ENCODE data around the gene NUP107. TPM values are rescaled to one million over a fixed set of nuclear protein-coding genes. Genes with fewer than 3 reads are reported as not detected.

NUP107 gene
- total and polyA plus RNA-seq, 4 donors, result 18.4 to 74.7 (median 26.4) TPM

DNA sequence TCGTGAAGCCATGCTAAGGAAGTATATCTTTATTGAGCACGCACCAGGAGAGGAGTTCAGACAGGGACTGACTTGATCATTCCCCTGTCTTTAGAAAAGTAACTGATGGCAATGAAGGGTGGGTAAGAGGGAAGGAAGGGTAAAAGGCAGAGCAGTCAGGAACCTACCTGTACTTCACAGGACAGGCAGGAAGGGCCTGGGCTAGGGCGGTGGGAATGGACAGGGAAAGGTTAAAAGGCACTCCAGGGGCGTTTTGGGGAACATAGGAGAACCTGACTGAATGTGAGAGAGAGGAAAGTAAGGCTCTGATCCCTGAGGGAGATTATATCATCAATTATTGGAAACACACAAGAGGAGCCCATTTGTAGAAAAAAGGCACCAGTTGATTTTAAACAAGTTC, 63.1 kb downstream of the NUP107 start:
- ATAC-seq (ENCODE audit: insufficient read depth, low FRiP score) (no peak), DNase-seq (no peak)
- no peak overlapping the region for H3K4me3 ChIP-seq
- no peak overlapping the region for H3K27ac ChIP-seq (ENCODE audit: low read depth in 1 of 2, low read length in 1 of 2)
- peaks cover 4 to 13% (median 5%) of the 10 kb centered on the region in 4 donors for H3K36me3 ChIP-seq (ENCODE audit: control insufficient read depth in 4 of 4, insufficient read depth in 4 of 4, low read length in 4 of 4)
- no peak for TF ChIP-seq CTCF (IDR thresholded peaks at IDR 0.05; ENCODE audit: control extremely low read depth, extremely low read depth)
- no peaks in the 10 kb centered on the region for H3K9me3 ChIP-seq (ENCODE audit: control insufficient read depth in 4 of 4, insufficient read depth in 3 of 4, low read length in 3 of 4)
- no peaks in the 10 kb centered on the region for H3K27me3 ChIP-seq (ENCODE audit: control insufficient read depth in 3 of 3, insufficient read depth in 3 of 3, low read length in 2 of 3)
- WGBS, 2 donors, result 82 to 87% methylated on average over 4 of the region's 4 CpGs
- peaks cover 0 to 12% (median 3%) of the 10 kb centered on the region in 5 donors for H3K4me1 ChIP-seq (ENCODE audit: control insufficient read depth in 5 of 5, insufficient read depth in 5 of 5, low read length in 5 of 5)
- H3K9ac ChIP-seq (ENCODE audit: insufficient read depth in 1 of 2, low read length in 2 of 2), result no peak overlapping the region

GRCh38 chr12:68750506-68750905, 63.7 kb downstream of the NUP107 start:
- no peak overlapping the region for H3K9ac ChIP-seq (ENCODE audit: insufficient read depth in 1 of 2, low read length in 2 of 2)
- 83 to 85% methylated on average over 4 of the region's 4 CpGs for WGBS, 2 donors
- TF ChIP-seq CTCF (IDR thresholded peaks at IDR 0.05; ENCODE audit: control extremely low read depth, extremely low read depth), result no peak

GRCh38 chr12:68755536-68756243, 68.9 kb downstream of the NUP107 start:
- TF ChIP-seq CTCF (IDR thresholded peaks at IDR 0.05; ENCODE audit: control extremely low read depth, extremely low read depth), result no peak
- H3K36me3 ChIP-seq (ENCODE audit: control insufficient read depth in 4 of 4, insufficient read depth in 4 of 4, low read length in 4 of 4), result peaks cover 8 to 31% (median 12%) of the 10 kb centered on the region in 4 donors
- 93 to 99% methylated on average over 4 of the region's 4 CpGs for WGBS, 2 donors

More at GRCh38 chr12:68750506-68750905, 63.7 kb downstream of the NUP107 start:
- ATAC-seq (ENCODE audit: insufficient read depth, low FRiP score) (no peak), DNase-seq (peak in 1 of 3 donors; percentile 6)
- Histone ChIP-seq H3K4me3 (no peak overlapping the region), H3K27me3 (ENCODE audit: control insufficient read depth in 3 of 3, insufficient read depth in 3 of 3, low read length in 2 of 3) (no peaks in the 10 kb centered on the region), H3K9me3 (ENCODE audit: control insufficient read depth in 4 of 4, insufficient read depth in 3 of 4, low read length in 3 of 4) (no peaks in the 10 kb centered on the region), H3K36me3 (ENCODE audit: control insufficient read depth in 4 of 4, insufficient read depth in 4 of 4, low read length in 4 of 4) (peaks cover 6 to 19% (median 9%) of the 10 kb centered on the region in 4 donors), H3K27ac (ENCODE audit: low read depth in 1 of 2, low read length in 1 of 2) (no peak overlapping the region), H3K4me1 (ENCODE audit: control insufficient read depth in 5 of 5, insufficient read depth in 5 of 5, low read length in 5 of 5) (peaks cover 0 to 12% (median 3%) of the 10 kb centered on the region in 5 donors)

More at GRCh38 chr12:68755536-68756243, 68.9 kb downstream of the NUP107 start:
- Histone ChIP-seq H3K9me3 (ENCODE audit: control insufficient read depth in 4 of 4, insufficient read depth in 3 of 4, low read length in 3 of 4) (no peaks in the 10 kb centered on the region), H3K4me1 (ENCODE audit: control insufficient read depth in 5 of 5, insufficient read depth in 5 of 5, low read length in 5 of 5) (no peaks in the 10 kb centered on the region), H3K27me3 (ENCODE audit: control insufficient read depth in 3 of 3, insufficient read depth in 3 of 3, low read length in 2 of 3) (no peaks in the 10 kb centered on the region), H3K27ac (ENCODE audit: low read depth in 1 of 2, low read length in 1 of 2) (no peak overlapping the region), H3K9ac (ENCODE audit: insufficient read depth in 1 of 2, low read length in 2 of 2) (no peak overlapping the region), H3K4me3 (no peak overlapping the region)
- DNase-seq, result no peak
- no peak for ATAC-seq (ENCODE audit: insufficient read depth, low FRiP score)

All from lung (tissue), 12 donors.